ENCODE data around the gene KSR1. TPM values are rescaled to one million over a fixed set of nuclear protein-coding genes. Genes with fewer than 3 reads are reported as not detected.
"Not testable (repeated sequence)": the region's sequence is repeated elsewhere in the genome, so short reads cannot be mapped to it uniquely, and the experiment has no call there.

KSR1 gene
- total RNA-seq, 1 donor from 2014 or later = 13.6 TPM

GRCh38 chr17:27449988-27450387 is 6.3 kb upstream of the KSR1 start:
- intact Hi-C loops (cut with DNase I) = loop anchor here (5.0 to 10.0 kb wide), 2 partner anchors 65 to 98 kb away; no protein-coding TSS in a partner anchor

DNA sequence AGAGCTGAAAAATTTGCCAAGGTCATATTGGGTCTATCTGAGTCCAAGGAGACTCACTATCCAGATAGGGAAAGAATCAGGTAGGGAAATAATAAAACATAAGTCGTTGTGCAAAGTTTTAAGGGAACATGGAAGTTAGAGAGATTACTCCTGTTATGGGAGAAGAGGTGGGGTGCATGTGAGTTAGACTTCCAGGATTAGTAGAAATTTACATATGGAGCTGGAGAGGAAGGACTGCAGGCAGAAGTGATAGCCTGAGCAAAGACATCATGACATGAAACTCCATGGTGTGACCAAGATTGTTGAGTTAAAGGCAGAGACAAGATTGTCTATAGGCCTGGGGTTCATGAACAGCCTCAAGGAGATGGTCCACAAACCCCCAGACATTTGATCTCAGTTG is 5.8 kb upstream of the KSR1 start:
- intact Hi-C loops (cut with DNase I) = loop anchor here (5.0 to 10.0 kb wide), 2 partner anchors 66 to 98 kb away; no protein-coding TSS in a partner anchor
- DNase-seq (ENCODE audit: low spot score) = no peak

More at GRCh38 chr17:27449988-27450387, 6.3 kb upstream of the KSR1 start:
- no peak for DNase-seq (ENCODE audit: low spot score)

- DNase-seq (ENCODE audit: low spot score) = no peak
- intact Hi-C loops (cut with DNase I) = loop anchor here (5.0 to 10.0 kb wide), 2 partner anchors 67 to 100 kb away; no protein-coding TSS in a partner anchor
These were observed 4.3 kb upstream of the KSR1 start for GRCh38 chr17:27451906-27452305.

GRCh38 chr17:27452828-27453227 is 3.4 kb upstream of the KSR1 start:
- DNase-seq (ENCODE audit: low spot score) = no peak
- intact Hi-C loops (cut with DNase I) = loop anchor here (5.0 to 10.0 kb wide), 2 partner anchors 68 to 101 kb away; no protein-coding TSS in a partner anchor

- intact Hi-C loops (cut with DNase I) = loop anchor here (5.0 to 10.0 kb wide), 2 partner anchors 69 to 101 kb away; no protein-coding TSS in a partner anchor
- no peak for DNase-seq (ENCODE audit: low spot score)
These were observed 2.8 kb upstream of the KSR1 start for GRCh38 chr17:27453471-27453870.

DNA sequence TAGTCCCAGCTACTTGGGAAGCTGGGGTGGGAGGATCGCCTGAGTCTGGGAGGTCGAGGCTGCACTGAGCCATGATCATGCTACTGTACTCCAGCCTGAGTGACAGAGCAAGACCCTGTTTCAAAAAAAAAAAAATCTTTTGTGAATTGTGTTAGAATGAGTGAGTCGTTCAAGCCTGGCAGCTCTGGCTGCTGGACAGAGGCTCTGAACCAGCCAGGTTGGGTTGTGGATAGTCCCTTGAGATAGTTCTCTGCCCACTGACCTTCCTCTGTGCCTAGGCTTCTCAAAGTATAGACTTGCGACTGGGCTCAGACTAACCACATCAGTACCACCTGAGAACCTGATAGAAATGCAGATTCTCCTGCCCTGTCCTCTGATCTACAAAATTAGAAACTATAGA is 2.2 kb upstream of the KSR1 start:
- no peak for DNase-seq (ENCODE audit: low spot score)
- intact Hi-C loops (cut with DNase I) = loop anchor here (5.0 to 10.0 kb wide), 2 partner anchors 69 to 102 kb away; no protein-coding TSS in a partner anchor

DNA sequence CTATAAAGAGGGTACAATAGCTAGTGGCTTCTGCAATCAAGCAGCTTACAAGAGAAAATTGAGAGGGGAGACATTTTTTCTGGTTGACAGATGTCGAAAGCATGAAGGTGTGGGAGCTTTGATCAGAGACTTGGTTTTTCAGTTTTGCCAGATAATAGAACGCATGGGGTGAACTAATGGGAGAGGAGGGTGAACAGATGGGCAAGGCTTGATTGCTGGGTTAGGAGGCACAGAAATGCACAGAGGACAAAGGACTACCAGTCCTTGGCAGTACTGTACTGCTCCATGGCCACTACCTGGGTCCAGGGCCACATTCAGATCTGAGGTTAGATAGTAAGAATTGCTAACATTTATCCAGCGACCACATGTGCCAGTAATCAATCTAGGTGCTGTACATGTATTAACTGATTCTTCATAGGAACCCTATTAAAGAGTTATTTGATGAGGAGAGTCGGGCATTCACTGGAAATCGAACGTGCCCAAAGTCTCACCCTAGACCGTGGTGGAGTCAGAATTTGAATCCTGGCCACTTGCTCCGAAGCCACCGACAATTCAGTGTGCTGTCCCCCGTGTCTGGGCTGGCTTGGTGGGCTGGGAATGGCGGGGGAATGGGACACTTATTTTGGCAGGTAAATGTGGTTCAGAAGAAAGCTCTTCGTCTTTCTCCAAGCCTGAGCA is 873 bp upstream of the KSR1 start:
- intact Hi-C loops (cut with DNase I) = loop anchor here (5.0 to 10.0 kb wide), 2 partner anchors 71 to 102 kb away; no protein-coding TSS in a partner anchor
- no peak for DNase-seq (ENCODE audit: low spot score)

DNA sequence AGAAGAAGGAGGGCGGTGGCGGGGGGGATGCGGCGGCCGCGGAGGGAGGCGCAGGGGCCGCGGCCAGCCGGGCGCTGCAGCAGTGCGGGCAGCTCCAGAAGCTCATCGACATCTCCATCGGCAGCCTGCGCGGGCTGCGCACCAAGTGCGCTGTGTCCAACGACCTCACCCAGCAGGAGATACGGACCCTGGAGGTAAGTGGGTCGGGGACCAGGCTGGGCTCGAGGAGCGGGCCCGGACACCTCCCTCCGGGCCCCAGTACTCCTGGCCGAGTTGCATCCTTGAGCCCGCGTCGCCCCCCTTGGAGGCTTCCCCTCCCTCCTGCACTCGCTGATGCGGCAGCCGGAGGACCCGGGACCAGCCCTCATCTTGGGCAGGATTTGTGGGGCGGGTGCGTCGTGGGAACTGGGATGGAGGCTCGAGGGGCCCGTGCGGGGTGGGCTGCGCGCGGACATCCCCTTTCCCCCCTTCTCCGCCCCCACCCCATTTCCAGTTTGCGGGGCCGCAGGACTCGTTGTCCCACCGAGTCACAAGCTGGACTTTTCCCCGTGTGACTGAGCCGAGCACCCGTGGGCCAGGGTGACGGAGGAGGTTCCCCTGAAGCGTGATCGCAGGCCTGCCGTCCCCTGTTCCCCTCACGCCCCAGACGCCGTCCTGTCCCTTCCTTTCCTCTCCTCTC is 572 bp downstream of the KSR1 start:
- no peak for DNase-seq (ENCODE audit: low spot score)
- intact Hi-C loops (cut with DNase I) = loop anchor here (1.0 to 10.0 kb wide), 3 partner anchors 72 to 143 kb away; no protein-coding TSS in a partner anchor

DNA sequence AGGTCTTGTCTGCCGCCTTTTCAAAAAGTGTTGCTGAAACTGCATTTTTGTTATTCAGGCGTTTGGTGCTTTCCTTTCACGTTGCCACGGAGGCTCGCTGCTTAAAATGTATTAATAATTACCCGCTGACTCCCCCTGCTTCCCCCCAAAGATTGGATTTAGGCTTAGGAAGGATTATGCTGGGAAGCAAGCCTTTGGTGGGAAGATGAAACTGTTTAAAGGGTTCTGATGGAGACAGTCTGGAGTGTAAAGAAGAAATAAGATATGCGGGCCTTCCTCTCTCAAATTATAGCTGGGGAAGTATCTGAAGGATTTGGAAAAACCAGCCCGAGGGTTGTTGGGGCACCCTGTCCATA is 1.1 kb downstream of the KSR1 start:
- DNase-seq (ENCODE audit: low spot score) = no peak
- intact Hi-C loops (cut with DNase I) = loop anchor here (1.0 to 10.0 kb wide), 3 partner anchors 73 to 143 kb away; no protein-coding TSS in a partner anchor

- intact Hi-C loops (cut with DNase I) = loop anchor here (1.0 to 10.0 kb wide), 3 partner anchors 73 to 142 kb away; no protein-coding TSS in a partner anchor
- no peak for DNase-seq (ENCODE audit: low spot score)
These were observed 1.7 kb downstream of the KSR1 start for GRCh38 chr17:27457731-27458523.

DNA sequence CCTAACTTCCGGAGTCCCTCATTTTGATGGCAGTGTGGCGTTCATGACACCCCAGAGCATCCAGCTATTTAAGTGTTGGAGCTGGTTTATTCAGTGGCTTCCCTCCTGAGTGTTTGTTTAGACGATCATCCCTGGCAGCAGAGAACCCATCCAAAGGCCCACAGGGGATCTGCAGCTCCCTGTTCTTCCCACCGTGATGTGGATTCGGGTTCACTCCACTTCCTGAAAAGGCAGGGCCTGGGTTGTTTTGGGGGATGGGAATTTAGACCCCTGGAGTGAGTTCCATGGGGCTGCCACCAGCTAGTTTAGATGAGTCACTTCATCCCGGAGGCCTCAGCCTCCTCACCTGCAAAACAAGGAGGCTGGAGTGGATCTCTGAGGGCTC is 2.3 kb downstream of the KSR1 start:
- intact Hi-C loops (cut with DNase I) = loop anchor here (5.0 to 10.0 kb wide), 2 partner anchors 74 to 99 kb away; no protein-coding TSS in a partner anchor
- DNase-seq (ENCODE audit: low spot score) = no peak

DNA sequence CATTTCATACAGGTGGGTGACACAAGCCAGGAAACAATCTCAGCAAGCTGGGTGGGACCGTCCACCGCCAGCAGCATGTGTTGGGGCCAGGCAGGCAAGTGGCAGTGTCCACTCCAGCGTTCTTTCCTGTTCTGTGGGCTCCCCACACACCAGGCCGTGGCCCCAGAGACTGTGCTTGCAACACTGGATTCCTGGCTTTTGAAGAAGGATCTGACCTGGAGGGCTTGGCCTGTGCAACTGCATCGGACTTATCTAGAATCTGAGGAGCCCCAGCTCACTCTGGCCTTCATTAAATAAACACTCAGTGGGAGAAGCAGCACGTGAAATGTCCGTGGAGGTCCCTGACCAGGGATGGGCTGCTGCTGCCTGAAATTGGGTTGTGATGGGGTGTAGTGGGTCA is 3.2 kb downstream of the KSR1 start:
- DNase-seq (ENCODE audit: low spot score) = no peak
- intact Hi-C loops (cut with DNase I) = loop anchor here (5.0 to 10.0 kb wide), 2 partner anchors 75 to 98 kb away; no protein-coding TSS in a partner anchor

- no peak for DNase-seq (ENCODE audit: low spot score)
- intact Hi-C loops (cut with DNase I) = no loop called here
These were observed 4.0 kb downstream of the KSR1 start for GRCh38 chr17:27460196-27460725.

DNA sequence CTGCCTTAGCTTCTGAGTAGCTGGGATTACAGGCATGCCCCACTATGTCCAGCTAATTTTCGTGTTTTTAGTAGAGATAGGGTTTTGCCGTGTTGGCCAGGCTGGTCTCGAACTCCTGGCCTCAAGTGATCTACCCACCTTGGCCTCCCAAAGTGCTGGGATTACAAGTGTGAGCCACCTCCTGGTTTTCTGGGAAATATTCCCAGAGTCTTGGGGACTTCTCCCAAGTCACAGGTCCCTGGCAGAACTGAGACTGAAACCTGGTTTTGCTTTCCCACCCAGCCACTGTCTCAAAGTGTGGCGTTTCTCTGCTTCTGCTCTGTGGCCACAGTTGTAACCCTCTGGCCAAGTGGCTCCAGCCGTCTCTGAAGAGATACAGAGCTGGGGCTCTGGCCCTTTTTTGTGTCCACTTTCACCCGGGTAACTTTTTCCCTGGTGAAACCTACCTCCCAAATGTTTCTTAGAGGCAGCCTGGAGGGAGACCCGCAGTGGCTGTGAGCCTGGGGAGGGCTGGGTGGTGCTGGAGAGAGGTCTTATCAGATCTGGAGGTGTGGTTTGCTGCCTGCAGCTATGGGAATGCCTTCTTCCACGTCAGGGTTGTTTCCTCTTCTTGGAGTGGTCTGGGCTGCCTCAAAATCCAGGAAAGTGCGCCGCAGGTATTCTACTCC is 5.1 kb downstream of the KSR1 start:
- intact Hi-C loops (cut with DNase I) = no loop called here
- DNase-seq (ENCODE audit: low spot score) = no peak

GRCh38 chr17:27462149-27462548 is 5.9 kb downstream of the KSR1 start:
- intact Hi-C loops (cut with DNase I) = no loop called here
- DNase-seq (ENCODE audit: low spot score) = no peak

DNA sequence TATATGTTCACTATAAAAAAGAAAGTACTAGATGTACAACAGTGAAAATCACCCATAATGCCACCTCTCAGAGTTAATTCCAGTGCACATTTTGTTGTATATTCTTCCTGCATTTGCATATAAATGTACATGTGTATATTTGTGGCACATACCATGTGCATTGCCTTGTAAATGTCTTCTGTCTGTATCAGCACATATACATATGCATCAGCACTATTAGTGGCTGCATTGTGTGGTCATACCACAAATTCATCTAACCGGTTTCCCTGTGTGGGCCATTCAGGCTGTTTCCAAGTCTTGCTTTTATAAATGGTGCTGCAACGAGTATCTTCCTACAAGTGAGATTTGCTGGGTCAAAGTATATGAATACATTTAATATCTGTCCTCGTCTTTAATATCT is 6.5 kb downstream of the KSR1 start:
- no peak for DNase-seq (ENCODE audit: low spot score)
- intact Hi-C loops (cut with DNase I) = no loop called here

DNA sequence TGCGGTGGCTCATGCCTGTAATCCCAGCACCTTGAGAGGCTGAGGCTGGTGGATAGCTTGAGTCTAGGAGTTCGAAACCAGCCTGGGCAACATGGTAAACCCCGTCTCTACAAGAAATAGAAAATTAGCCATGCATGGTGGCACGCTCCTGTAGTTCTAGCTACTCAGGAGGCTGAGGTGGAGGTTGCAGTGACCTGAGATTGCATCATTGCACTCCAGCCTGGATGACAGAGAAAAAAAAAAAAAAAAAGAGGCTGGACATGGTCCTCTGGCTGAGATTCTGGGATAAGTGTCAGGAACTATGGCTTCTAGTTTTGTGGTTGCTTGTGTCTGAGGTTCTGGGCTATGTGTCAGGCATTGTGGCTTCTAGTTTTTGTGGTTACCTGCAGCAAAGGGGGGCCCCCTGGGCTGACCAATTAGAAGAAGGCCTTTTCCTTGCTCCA is 7.0 kb downstream of the KSR1 start:
- no peak for DNase-seq (ENCODE audit: low spot score)
- intact Hi-C loops (cut with DNase I) = no loop called here

DNA sequence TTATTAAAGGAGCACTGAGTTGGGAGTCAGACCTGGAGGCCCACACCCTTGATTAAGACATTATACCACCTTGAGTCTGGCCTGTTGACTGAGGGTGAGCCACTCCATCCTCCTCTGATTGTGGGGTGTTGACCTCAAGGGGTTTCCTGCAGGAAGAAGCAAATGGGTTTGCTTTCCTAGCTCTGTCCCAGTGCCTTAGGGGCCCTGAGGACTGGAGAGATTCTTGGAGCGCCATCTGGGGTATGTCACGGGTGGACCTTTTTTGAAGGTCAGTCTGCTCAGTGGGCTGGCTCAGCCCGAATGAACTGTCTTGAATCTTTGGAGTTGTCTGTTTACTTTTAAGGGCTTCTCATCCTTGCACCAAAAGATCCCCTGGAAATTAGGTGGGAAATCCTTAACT is 7.8 kb downstream of the KSR1 start:
- DNase-seq (ENCODE audit: low spot score); intact Hi-C loops (cut with DNase I): not testable (repeated sequence)

GRCh38 chr17:27464431-27464830 is 8.2 kb downstream of the KSR1 start:
- intact Hi-C loops (cut with DNase I) = no loop called here
- DNase-seq (ENCODE audit: low spot score) = no peak

Measured in cardiac septum (tissue), 1 donor.